Stimulated activated CD8-positive, alpha-beta memory T cell treated with anti-CD3 and anti-CD28 coated beads, Interleukin-2, amount 100 ng/mL, for 1 hour (primary cell): ENCODE data around the gene EPAS1.

Experiments
- DNase-seq, 2 donors: peaks; one replicate each; pipeline ENCODE4 v3.0.0-alpha.2; 2020; ENCODE audit warnings: low read depth in 2 of 2

The EPAS1 gene

DNA sequence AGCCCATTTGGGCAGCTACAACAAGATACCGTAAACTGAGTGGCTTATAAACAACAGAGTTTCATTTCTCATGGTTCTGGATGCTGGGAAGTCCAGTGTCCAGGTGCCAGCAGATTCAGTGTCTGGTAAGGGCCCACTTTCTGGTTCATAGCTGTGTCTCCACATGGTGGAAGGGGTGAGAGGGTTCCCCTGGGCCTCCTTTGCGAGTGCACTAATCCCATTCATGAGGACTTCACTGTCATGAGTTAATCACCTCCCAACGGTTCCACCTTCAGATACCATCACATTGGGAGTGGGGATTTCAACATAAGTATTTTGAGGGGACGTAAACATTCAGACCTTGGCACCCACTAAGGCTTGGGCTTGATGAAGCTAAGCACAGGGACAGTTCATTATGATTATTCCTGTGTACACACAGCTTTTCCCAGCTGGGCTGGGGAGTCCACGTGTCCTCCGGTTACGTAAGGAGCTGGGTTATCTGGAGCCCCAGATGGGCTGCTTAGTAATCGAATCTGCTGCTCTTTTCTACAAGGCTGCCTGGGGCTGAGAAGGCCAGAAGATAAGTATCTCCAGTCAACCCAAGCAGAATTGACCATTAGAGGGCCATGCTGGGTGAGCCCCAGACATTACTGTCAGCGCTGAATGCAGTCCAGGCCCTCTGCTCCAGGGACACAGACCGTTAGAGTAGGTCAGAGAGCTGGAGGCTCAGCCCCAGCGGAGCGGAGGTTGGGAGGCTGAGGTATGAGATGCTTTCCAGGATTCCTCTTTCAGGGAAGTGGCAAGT is 42.7 kb downstream of the EPAS1 start:
- DNase-seq = no peak

DNA sequence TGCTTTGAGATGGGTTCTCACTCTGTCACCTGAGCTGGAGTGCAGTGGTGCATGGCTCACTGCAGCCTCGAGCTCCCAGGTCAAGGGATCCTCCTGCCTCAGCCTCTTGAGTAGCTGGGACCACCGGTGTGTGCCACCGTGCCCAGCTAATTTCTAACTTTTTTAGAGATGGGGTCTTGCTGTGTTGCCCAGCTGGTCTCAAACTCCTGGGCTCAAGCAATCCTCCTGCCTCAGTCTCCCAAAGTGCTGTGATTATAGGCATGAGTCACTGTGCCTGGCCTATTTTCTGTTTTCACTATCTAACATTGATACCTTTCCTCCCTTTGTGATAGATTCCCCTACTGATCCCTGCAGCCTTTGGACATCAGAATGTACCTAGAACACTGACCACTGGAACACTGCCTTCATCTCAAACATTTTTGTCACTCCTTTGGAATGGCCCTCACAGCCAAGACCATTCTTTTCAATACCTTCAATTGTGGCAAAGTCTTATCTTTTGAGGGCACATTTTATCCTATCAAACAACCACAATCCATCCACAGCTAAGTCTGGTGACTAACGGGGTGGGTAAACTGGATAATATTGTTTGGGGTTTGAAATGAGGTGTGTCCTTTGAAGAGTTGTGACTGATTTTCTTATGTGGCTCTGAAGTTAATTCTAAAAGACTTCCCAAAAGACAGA is 43.7 kb downstream of the EPAS1 start:
- DNase-seq = no peak

DNA sequence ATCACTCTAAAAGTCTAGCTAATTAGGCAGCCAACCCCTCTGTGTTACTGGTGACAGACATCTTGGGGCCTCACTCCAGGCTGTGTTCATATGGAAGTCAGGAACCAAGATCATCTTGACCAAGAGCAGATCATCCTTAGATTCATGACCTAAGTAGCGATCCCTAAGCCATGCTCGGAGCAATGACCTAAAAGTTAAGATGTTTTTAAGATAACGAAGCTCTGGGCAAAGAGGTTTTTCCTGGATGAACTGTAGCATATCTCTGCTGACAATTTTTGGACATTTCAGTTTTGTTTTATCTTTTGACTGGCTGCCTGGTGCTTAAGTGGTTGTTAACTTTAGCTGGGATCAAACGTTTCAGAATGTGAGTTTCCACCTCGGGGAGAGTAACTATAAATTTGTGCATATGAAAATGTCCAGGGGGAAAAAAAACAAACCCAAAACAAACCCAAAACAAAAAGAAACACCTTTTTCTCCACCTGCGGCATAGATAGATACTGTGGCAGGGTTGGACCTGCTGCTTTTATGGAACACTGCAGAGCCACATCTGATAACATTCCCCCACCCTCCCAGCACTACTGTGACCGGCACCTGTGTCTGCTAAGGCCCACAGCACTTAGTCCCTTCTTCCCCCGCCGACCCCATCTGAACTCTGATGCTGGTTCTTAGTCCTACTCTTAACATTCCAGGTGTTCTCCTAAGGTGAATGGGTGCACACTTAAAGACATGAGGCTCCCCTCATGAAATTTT is 45.5 kb downstream of the EPAS1 start:
- no peak for DNase-seq

DNA sequence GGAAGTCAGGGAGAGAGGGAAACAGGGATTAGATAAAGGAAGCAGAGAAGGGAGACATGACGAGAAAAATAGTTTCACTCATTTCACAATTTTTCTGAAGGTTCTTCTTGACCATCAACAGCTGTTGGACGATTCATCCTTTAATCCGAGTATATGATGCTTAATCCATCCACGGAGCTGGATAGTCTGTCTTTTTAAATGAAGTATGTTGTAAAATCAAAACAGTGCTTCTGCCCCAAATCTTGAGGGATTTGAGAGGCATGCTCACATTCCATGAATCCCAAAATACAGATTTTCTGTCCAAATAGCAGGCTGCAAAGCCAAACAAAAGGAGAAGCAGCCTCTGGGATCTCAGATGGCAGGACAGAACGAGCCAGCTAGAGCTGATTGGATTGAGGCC is 47.5 kb downstream of the EPAS1 start:
- DNase-seq = no peak

DNA sequence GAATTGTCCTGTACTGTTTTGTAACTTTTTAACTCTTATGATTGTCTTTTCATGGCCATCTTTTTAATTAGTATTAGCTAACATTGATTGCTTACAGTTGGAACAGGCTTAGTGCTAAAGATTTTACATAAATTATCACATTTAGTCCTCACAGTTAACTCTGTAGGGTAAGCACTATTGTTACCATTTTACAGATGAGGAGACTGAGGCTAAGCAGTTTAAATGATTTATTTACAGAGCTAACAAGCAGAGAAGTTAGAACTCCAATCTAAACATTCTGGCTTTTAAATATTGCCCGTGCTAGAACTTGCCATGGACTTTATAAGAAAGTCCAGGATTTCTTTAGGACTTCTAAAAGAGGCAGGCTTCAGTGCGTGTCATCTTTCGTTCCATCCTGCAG is 48.6 kb downstream of the EPAS1 start:
- DNase-seq = no peak

DNA sequence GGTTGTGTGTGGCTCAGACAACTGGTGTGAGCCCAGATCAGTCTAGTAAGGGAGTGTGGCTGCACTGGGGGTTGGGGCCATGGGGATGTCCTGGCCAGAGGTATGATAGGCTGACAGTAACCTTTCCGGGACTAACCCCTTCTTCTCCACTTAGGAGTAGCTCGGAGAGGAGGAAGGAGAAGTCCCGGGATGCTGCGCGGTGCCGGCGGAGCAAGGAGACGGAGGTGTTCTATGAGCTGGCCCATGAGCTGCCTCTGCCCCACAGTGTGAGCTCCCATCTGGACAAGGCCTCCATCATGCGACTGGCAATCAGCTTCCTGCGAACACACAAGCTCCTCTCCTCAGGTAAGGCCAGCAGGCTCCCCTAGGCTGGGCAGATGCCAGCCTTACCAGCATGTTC is 49.5 kb downstream of the EPAS1 start:
- no peak for DNase-seq

DNA sequence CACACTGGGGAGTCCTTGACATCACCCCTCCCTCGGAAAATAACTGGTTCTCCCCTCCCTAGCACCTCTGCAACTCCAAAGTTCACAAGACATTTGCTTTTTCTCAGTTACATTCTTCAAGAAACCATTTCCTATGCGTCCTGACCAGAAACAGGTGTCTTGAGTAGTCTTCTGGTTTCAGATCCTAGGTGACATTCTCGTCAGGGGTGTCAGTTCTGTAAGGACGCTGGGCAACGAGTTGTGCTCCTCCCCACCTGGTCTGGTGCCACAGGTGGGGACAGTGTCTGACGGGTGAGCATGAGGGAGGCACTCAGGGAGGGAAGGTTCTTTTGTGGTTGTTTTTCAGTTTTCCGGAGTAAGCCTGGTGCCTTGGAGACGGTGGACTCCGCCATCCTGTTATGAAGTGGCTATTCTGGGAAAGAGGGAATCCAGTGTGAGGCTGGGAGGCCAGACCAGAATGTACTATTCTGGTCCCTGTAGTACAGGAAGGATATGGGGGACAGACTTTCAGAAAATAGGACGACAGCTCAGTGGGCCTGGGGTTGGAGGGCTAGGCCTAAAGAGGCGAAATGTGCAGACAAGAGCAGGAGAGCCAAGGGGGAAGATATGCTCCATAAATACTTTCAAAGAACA is 50.6 kb downstream of the EPAS1 start:
- DNase-seq = no peak

DNA sequence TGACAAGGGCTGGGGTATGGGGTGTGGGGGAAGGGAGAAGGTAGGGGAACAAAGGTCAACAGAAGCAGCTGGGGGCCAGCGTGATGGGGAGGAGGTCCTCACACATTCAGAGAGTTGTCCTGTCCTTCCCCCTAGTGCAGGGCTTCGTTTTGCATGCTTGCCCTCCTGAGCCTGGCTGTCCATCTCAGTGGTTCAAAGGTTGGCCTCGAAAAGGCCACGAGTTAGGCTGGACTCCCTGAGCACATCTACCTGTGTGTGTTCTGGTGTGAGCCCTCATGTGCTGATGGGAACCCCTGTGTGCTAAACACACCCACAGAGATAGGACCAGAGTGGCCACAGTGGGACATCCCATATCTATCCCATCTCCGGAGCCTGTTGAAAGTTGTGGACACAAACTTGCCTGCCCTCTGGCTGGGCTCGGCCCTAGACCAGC is 51.9 kb downstream of the EPAS1 start:
- no peak for DNase-seq

DNA sequence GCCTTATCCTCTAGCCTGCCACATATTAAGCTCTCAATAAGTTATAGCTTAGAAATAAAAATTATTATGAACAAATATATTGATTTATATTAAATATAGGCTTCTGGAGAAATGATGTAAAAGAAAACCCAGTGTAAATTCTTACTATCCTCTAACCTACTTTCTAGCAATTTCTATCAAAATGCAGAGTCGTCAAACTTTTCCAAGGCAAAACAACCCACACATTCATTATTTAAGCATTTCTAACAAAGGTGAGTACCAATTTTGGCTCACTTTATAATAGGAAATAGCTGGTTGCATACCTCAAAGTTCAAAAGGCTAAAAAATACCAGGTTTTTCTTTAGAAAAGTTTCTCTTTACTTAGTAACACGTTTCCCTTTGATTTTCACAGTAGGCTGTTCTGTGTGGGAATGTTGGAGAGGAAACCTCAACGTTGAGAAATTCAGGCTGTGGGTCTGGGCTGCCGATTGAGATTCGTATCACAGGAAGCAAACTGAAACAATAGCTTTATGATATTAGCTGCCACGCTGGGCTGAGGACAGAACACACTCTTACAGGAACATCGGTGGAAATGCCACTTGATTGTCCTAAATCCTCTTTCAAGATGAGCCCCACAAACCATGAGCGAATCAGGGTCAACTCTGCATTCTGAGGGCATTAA is 53.0 kb downstream of the EPAS1 start:
- no peak for DNase-seq

DNA sequence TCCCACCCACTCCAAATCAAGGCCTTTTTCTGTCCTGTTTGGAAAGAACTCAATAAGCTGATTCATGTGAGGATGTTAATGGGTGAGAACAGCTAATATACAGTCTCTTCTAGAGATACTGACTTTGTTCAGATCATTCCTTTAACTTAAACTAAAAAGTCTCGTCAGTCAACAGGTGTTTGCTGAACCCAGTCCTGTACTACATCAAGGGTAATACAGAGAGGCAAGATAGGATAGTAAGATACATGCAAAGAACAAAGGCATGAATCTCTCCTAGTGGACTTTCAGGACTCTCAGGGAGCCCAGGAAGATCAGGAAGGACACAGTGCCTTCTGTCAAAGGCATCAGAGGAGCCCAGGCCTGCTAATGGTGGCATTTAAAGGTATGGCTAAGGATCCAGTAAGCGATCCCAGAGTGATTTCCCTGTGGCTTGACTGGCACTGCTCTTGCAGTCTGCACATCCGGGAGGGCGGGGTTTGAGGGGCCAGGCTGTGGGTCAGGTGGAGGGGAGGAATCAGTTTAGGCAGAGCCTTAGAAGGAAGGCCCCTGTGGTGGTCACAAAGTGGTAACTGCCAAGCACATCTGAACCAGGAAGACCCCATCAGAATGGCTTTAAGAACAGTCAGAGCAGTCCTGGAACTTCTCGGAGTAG is 54.0 kb downstream of the EPAS1 start:
- DNase-seq = no peak

DNA sequence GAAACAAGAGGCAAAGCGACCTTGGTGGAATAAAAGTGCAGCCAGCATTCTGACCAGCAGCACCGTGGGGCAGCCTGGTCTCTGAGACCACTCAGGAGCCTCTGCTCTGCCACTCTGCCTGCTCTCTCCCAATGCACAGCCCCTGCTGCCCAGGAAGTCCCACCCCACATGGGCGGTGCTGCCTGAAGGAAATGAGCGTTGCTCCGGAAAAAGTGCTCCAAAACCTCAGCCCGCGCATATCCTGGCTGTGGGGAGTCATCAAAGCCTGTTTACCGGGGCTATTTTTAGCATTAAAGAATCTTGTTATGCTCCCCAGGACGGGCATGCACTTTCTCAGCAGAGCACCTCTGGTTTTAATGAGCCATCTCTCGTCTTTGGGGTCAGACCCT is 54.5 kb downstream of the EPAS1 start:
- DNase-seq = peak; percentile 35 to 39

DNA sequence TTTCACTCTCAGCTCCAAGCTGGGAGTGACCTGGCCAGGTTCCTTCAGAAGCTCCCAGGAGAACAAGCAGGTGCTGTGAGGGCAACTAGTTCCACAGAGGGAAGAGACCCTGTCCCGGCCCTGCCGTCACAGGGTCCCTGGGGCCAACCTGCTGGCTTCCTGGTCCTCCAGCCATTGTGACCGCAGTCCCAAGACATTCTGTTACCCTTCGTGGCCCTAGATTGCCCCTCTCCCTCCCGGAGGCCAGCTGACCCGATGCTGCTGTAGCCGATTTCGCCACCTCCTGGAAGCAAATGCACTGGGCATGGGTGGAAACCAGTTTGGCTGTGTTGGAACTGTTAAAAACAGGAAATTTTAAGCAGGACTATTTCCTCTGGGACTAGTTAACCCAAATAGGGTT is 55.4 kb downstream of the EPAS1 start:
- DNase-seq = no peak

DNA sequence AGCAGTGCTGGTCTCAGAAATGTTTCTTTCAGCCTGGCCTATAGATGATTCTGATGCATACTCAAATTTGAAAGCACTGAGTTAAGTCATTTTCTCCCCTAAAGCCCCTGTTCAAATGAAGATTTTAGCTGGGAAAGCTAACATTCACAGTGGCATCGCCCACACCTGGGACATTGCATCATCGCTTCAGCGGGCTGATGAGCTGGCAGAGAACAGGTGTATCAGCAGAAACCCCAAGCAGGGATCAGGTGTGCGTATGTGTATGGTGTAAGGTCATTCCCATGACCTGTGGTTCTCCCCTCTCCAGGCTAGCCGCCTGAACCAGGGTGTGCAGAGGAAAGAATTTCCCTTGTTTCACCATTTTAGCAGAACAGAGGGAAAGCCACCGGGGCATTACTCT is 56.3 kb downstream of the EPAS1 start:
- no peak for DNase-seq

DNA sequence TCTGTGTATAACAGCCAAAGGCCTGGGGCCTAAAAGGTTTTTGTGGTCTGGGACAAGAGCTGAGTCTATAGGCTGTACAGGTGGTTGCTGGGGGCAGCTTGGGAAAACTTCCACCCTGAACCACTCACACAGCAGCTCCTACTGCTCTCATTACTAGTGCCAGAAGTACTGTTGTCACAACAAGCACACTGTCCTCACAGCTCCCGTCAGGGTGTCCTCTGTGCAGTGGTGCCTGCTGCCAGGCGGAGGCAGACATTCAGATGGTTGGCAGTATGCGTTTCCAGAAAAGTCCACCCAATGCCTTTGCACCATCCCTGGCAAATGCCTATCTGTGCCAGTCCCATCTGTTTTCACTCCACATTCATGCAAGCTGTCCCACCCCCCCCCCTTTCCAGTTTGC is 58.5 kb downstream of the EPAS1 start:
- DNase-seq = no peak

DNA sequence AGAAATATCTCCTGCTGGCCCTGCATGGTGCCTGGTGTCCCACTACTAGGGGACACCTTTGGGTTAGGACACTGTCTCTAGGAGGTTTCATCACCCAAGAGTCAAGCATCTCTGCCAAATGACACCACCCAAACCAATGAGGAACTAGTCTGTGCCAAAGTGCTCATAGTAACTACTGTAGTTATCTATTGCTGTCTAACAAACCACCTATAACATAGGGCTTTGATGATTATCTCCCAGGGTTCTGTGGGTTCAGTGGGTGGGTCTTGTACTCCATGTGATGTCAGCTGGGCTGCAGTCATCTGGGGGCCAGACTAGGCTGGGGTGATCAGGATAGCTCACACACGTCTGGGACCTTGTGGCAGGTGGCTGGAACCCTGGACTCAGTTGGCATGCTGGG is 59.8 kb downstream of the EPAS1 start:
- no peak for DNase-seq

DNA sequence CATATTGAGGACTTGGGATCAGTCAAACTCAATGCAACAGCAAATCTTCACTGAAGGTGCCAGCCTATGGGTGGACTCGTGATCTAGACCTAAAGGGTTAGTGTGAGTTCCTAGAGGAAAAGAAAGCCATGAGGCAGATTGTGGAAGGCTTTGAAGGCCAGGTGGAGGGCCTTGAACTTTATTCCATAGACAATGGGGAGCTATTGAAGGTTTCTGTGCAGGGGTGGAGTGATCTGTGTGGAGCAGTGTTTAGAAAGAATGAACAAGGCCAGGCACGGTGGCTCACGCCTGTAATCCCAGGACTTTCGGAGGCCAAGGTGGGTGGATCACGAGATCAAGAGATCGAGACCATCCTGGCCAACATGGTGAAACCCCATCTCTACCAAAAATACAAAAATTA is 61.5 kb downstream of the EPAS1 start:
- DNase-seq = no peak

DNA sequence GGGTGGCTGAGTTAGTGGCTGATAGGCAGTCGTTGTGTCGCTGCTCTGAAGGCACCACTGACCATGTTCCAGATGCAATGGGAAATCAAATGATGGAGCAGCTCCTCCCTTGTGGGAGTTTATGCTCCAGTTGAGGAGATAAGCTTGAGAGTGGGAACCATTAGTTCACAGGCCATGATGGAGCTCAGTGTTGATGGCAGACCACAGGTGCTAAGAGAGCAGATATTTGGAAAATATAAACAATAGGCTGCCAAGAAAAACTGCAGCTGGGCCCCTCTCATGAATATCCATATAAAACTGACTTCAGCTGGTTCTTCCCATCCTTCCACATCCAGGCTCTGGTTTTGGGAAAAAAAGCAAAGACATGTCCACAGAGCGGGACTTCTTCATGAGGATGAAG is 63.1 kb downstream of the EPAS1 start:
- no peak for DNase-seq

DNA sequence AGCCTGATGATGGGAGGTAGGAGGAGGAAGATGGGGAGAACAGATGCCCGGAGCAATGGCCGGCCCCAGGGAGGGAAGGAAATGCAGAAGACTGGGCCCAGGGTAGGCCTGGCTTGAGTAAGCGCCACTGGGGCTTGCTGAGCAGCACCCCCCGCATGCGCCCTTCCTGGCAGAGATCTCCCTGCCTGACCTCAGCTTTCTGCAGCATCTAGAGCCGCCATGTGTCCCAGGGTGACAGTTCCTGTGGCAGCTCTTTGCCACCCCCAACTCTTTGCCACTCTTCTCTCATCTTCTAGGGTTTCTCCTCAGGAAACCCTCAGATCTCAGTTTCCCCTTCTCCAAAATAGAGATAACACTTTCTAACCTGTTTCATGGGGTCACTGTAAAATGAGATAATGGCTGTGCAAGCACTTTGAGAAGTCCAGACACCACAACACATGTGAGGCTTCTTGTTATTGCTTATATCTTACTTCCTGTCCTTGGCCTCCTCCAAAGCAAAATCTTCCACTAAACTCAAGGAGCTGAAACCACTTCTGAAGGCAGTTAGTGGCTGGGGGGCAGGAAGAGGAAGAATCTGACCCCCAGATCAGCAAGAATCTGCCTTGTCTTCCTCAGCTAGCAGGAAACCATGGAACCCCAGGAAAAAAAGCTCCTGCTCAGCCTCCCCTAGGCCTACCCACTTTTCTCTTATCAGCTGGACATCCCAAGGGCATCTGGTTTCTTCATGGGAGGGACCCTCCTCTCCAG is 64.9 kb downstream of the EPAS1 start:
- no peak for DNase-seq

DNA sequence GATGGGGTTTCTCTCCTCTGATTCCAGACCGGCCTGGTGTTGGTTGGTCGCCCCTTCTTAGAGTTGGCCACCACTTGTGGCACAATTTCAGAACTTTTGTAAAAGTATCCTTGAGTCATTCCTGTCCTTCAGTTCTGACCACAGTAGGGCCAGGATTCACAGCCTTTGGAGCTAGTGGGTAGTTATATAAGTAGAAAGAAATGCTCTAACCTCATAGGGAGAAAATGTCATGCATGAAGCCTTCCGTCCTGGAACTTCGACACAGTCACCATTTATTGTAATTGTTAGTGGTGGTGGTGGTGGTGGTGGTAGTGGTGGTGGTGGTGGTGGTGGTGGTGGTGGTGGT is 65.4 kb downstream of the EPAS1 start:
- DNase-seq = no peak

DNA sequence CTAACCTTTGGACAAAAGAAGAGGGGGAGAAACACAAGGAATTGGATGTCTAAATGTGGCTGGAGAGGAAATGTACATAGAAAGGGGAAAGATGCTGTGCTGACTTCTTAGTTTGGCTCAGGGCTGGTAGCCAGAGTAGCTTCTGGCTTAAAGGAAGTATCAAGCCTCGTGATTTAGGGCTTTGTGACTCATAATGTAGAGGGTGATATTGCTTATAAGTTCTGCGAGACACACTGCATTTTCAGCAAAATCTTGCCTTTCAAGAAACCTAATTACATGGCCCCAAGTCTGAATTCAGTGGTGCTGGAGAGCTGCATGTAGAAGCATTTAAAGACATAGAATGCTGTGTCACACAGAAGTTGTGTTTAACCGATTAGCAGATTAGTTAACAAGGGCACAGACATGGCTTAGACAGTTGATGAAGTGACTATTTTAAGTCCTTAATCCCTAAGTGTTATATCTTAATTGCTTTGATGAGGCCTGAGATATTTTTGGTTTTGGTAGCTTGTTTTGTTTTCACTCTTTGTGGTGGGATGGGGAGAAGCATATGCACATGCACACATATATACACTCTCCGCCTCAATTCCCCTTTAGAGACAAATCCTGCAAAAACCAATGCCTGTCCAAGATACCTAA is 66.4 kb downstream of the EPAS1 start:
- no peak for DNase-seq
